Ishikawa (cell line): Measurements from ENCODE around the gene LCA5.

Experiments used
- CEBPB ChIP-seq: IDR thresholded peaks from 2 replicates; pipeline ENCODE4 v1.6.1; 2012
- CREB1 ChIP-seq: IDR thresholded peaks from 2 replicates; pipeline ENCODE4 v1.6.1; 2012; ENCODE audit warnings: low read depth
- NFIC ChIP-seq: IDR thresholded peaks from 2 replicates; pipeline ENCODE4 v1.6.1; 2012
- TAF1 ChIP-seq: IDR thresholded peaks from 2 replicates; pipeline ENCODE4 v1.6.1; 2012; ENCODE audit warnings: low read depth, mild to moderate bottlenecking
- TCF12 ChIP-seq: IDR thresholded peaks from 2 replicates; pipeline ENCODE4 v1.6.1; 2012; ENCODE audit warnings: low read depth
- YY1 ChIP-seq: IDR thresholded peaks from 2 replicates; pipeline ENCODE4 v1.6.1; 2012; ENCODE audit warnings: low read depth
- TF ChIP-seq, protein P1 (sequence below): IDR thresholded peaks from 2 replicates; pipeline ENCODE4 v1.6.1; 2012; ENCODE audit warnings: low read depth, mild to moderate bottlenecking
- TF ChIP-seq, protein P2 (sequence below): IDR thresholded peaks from 2 replicates; pipeline ENCODE4 v1.6.1; 2012

DNA sequence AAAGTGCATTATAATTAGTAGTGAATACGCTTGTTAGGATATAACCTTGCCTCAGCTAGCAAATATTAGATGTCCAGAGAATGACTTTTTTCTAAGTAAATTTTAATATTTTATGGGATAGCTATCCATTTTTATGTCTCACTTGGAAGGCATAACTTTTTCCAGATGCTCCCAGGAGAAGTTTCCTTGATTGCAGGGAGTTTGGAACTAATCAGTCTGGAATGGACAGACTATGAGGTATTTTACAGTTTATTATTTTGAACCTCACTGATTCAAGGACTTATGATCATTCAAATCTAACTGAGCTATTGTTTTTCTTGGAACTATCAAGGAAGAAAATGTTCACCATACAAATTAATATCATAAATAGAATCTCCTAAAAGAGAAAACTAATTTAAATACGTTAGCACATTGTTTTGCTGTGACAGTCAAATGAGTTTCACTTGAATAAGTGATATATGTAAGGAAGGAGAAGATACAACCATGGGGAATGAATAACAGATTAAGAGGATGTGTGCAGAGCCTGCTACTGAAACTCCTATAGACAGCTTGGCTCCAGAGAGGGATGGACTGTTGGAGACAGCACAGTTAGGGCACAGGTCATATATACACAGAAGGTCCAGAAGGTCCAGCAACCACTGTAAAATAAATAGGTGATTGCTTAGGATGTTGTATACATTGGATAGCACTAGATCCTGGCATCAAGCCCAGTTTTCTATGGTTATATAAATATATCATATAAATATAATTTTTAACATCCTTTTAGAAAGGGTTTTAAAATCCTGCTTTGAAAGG is 20.6 kb upstream of the LCA5 start:
- TF ChIP-seq YY1 (no peak), CEBPB (no peak), NFIC (no peak), CREB1 (no peak), TCF12 (no peak), TAF1 (no peak)
- TF ChIP-seq, protein P1, sequence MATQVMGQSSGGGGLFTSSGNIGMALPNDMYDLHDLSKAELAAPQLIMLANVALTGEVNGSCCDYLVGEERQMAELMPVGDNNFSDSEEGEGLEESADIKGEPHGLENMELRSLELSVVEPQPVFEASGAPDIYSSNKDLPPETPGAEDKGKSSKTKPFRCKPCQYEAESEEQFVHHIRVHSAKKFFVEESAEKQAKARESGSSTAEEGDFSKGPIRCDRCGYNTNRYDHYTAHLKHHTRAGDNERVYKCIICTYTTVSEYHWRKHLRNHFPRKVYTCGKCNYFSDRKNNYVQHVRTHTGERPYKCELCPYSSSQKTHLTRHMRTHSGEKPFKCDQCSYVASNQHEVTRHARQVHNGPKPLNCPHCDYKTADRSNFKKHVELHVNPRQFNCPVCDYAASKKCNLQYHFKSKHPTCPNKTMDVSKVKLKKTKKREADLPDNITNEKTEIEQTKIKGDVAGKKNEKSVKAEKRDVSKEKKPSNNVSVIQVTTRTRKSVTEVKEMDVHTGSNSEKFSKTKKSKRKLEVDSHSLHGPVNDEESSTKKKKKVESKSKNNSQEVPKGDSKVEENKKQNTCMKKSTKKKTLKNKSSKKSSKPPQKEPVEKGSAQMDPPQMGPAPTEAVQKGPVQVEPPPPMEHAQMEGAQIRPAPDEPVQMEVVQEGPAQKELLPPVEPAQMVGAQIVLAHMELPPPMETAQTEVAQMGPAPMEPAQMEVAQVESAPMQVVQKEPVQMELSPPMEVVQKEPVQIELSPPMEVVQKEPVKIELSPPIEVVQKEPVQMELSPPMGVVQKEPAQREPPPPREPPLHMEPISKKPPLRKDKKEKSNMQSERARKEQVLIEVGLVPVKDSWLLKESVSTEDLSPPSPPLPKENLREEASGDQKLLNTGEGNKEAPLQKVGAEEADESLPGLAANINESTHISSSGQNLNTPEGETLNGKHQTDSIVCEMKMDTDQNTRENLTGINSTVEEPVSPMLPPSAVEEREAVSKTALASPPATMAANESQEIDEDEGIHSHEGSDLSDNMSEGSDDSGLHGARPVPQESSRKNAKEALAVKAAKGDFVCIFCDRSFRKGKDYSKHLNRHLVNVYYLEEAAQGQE, result no peak
- TF ChIP-seq, protein P2, sequence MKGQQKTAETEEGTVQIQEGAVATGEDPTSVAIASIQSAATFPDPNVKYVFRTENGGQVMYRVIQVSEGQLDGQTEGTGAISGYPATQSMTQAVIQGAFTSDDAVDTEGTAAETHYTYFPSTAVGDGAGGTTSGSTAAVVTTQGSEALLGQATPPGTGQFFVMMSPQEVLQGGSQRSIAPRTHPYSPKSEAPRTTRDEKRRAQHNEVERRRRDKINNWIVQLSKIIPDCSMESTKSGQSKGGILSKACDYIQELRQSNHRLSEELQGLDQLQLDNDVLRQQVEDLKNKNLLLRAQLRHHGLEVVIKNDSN, result no peak
